Measurements from ENCODE around the gene ARL6. TPM values are rescaled to one million over a fixed set of nuclear protein-coding genes. Genes with fewer than 3 reads are reported as not detected.

Gene ARL6
- total and polyA plus RNA-seq, 9 of the 15 experiments (the other 6 are each of a cell fraction or from before 2014, with no cell fraction given) = 0.91 to 2.9 (median 2.3) TPM

- no peaks in the 10 kb centered on the region for H3K9me3 ChIP-seq (replicated peaks; ENCODE audit: control insufficient read depth, insufficient read depth, low read depth, low read length)
- ChIA-PET CTCF (ENCODE audit: low intra/inter-chr PET ratio) (no interaction called here), POLR2A (interaction anchor here (0.7 kb wide), 1 partner anchor 14 kb away, joined by 3 read pairs; the partner anchor contains the start of gene CRYBG3)
- intact Hi-C loops (cut with micrococcal nuclease) = no loop called here
- H3K36me3 ChIP-seq (ENCODE audit: control insufficient read depth, insufficient read depth, low read length) = no peaks in the 10 kb centered on the region
- FAIRE-seq = no peak
- H2AFZ ChIP-seq (ENCODE audit: low read depth, low read length) = no peak overlapping the region
- ATAC-seq = no peak
- no peak for DNase-seq (ENCODE audit: extremely low read depth in 1 of 4, low spot score in 3 of 4)
- TF ChIP-seq MYBL2 (IDR thresholded peaks at IDR 0.05; ENCODE audit: low read depth) (no peak), MYBL2 (CRISPR knock-in tag; IDR thresholded peaks at IDR 0.05; ENCODE audit: borderline replicate concordance) (no peak), FOXA1 (IDR thresholded peaks at IDR 0.05; ENCODE audit: borderline replicate concordance) (no peak), DDX20 (tag; IDR thresholded peaks at IDR 0.05; ENCODE audit: low read depth) (no peak), ATF3 (IDR thresholded peaks at IDR 0.05) (no peak), ATF3 (CRISPR knock-in tag; conservative IDR thresholded peaks at IDR 0.05) (no peak), PATZ1 (CRISPR knock-in tag; IDR thresholded peaks at IDR 0.05; ENCODE audit: borderline replicate concordance) (no peak), ZBTB12 (CRISPR knock-in tag; IDR thresholded peaks at IDR 0.05) (no peak), HBP1 (CRISPR knock-in tag; IDR thresholded peaks at IDR 0.05) (no peak), POLR2A (conservative IDR thresholded peaks at IDR 0.05) (no peak)
- H3K4me2 ChIP-seq (ENCODE audit: insufficient read depth, low read length) = no peak overlapping the region
- no peaks in the 10 kb centered on the region for H3K4me1 ChIP-seq (replicated peaks in 1 of 2; ENCODE audit: control insufficient read depth in 2 of 2, insufficient read depth in 2 of 2, low read length in 2 of 2)
- no peaks in the 10 kb centered on the region for H3K9me1 ChIP-seq (ENCODE audit: control insufficient read depth, insufficient read depth, low read length)
- no peak overlapping the region for H3K4me3 ChIP-seq
- H4K20me1 ChIP-seq (replicated peaks; ENCODE audit: control insufficient read depth, insufficient read depth, low read length) = no peaks in the 10 kb centered on the region
- no peak overlapping the region for H3K9ac ChIP-seq (ENCODE audit: insufficient read depth in 1 of 2, low read depth in 2 of 2, low read length in 2 of 2)
- in situ Hi-C loops (cut with MboI) = no loop called here
- H3K27me3 ChIP-seq (ENCODE audit: control insufficient read depth in 2 of 2, insufficient read depth in 2 of 2, low read length in 2 of 2) = no peaks in the 10 kb centered on the region
- H3K79me2 ChIP-seq (ENCODE audit: control insufficient read depth, insufficient read depth, low read length) = no peaks in the 10 kb centered on the region
- no TSS peak for BruUV-seq (replicated peaks)
- no peak overlapping the region for H3K27ac ChIP-seq (ENCODE audit: extremely low read depth, low read depth, low read length)
- 0% methylated on average over 4 of the region's 5 CpGs for WGBS (ENCODE audit: insufficient coverage, low coverage, missing lambda C conversion rate)
Observed at GRCh38 chr3:97835761-97836160, 71.2 kb downstream of the ARL6 start.
